Vagina (tissue), 2 donors: ENCODE measurements around the gene ZNF423.

Experiments used
- CTCF ChIP-seq, 3 experiments: fragments of 450-650 bp in 2 of 3; fragments of 200-600 bp in 1 of 3; sonication (generic) in 1 of 3; IDR thresholded peaks; one replicate each; pipeline ENCODE4 v1.5.1; 2017 to 2019; ENCODE audit warnings: antibody characterized with exemption in 3 of 3, mild to moderate bottlenecking in 2 of 3, moderate library complexity in 2 of 3
- POLR2AphosphoS5 ChIP-seq, 2 donors: sonication (generic); formaldehyde crosslinking; IDR thresholded peaks; one replicate each; pipeline ENCODE4 v1.9.0; 2017; ENCODE audit warnings: antibody characterized with exemption in 2 of 2, mild to moderate bottlenecking in 2 of 2, low read depth in 1 of 2; ENCODE audit not compliant: insufficient read depth in 1 of 2

GRCh38 chr16:49726155-49726554 is 129.8 kb downstream of the ZNF423 start:
- no peak for TF ChIP-seq POLR2AphosphoS5 (IDR thresholded peaks at IDR 0.05; ENCODE audit: insufficient read depth in 1 of 2, low read depth in 1 of 2)
- TF ChIP-seq CTCF (IDR thresholded peaks at IDR 0.05), result no peak
